Ureter (tissue), 1 donor: ENCODE data around the gene TMEM225B. TPM values are rescaled to one million over a fixed set of nuclear protein-coding genes. Genes with fewer than 3 reads are reported as not detected.
A peak's percentile ranks its signal among the peaks of the same experiment; 100 is the strongest.
"Not testable (repeated sequence)": the region's sequence is repeated elsewhere in the genome, so short reads cannot be mapped to it uniquely, and the experiment has no call there.

ENCODE experiments used
- DNase-seq: peaks from one replicate; pipeline ENCODE4 v3.0.0-alpha.2; 2020; ENCODE audit warnings: low spot score
- total RNA-seq: library from RNA; stranded (reverse); gene quantifications from one replicate; pipeline ENCODE4 v1.2.4, GENCODE V29; 2023
- donor health status: DM: yes; HTN: yes; CAD: no.

The TMEM225B gene
- total RNA-seq, 1 donor from 2014 or later = 2.9 TPM

DNA sequence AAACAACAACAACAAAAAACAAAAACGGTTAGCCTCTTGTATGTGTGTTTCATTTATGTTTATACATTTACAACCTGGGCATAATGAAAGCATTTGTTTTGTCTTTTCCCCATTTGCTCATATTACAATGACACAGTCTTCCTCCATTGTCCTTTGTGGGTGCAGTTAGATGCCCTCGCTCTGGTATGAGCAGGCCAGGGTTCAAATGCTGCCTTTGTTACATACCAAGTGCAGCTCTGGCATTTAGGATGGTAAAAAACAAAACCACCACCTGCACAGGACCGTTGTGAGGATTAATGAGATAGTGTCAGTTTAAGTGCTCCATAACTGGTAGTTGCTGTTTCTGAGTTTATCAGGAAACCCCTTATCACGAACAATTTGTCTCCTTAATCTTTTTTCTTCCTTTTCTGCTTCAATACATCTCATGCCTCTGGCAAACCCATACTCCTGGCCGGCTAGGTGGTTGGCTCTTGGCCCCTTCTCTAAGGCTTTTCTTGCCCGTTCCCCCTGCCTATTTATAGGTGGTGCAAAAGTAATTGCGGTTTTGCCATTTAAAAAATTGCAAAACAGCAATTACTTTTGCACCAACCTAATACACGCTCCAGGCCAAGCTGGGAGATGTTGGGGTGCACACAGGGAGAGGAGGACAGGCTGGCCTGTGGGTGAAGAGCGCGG, 18.6 kb upstream of the TMEM225B start:
- no peak for DNase-seq

DNA sequence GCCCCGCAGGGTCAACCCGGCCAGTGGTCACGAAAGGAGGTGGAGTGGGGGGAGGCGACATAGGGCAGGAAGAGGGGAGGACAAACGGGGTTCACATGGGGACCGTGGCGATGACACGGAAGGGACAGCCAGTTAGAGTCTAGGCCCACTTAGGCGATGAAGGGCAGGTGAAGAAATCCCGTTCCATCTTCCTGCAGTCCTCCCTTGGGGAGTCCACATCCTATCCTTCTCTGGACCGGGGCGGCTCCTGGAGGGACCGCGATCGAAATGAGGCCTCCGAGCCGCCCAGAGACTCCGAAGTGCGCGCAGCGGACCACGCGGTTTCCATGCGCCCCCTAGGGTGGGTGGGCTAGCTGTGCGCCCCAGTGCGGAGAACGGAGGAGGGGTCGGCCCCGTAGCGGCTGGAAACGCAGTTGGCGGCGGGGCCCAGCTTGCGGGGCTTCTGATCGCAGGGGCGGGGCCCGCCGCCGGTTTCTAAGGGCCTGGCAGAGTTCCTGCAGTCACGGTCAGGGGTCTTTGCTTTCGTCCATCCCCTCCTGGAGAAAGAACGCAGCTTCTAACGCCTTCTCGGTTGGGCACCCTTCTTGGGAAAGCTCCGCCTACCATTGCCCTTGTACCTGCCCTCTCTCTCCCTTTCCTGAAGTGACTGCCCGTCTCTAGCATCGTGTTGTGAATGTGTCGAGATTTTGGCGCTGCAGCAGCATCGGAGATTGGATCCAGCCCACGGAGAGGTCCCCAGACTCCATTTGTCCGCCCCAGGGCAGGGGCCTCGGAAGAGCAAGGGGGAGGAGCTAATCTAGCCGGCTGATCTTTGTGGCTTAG, 17.9 kb upstream of the TMEM225B start:
- no peak for DNase-seq

DNA sequence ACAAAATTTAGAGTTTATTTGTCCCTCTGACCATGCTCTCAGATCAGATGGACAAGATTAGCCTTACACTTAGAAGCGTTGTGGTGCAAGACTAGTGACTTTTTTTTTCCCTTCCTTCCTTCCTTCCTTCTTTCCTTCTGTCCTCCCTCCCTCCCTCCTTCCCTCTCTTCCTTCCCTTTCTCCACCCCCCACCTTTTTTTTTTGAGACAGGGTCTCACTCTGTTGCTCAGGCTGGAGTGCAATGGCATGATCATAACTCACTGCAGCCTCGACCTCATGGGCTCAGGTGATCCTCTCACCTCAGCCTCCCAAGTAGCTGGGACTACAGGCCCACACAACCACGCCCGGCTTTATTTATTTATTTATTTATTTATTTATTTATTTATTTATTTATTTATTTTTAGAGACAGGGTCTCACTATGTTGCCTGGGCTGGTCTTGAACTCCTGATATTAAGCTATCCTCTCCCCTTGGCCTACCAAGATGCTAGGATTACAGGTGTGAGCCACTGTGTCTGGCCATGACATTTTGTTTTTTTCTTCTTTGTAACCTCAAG, 17.2 kb upstream of the TMEM225B start:
- DNase-seq = not testable (repeated sequence)

DNA sequence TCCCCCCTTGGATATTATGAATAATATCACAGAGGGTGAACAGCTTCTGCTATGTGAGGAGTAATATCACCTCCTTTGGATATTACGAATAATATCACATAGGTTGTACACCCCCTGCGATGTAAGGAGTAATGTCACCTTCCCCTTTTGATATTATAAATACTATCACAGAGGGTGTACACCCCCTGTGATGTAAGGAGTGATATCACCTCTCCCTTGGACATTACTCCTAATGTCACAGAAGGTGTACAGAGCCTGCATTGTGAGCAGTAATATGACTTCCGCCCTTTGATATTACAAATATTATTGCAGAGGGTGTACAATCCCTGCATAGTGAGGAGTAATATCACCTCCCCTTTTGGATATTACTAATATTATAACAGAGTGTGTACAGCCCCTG, 9.2 kb upstream of the TMEM225B start:
- no peak for DNase-seq

DNA sequence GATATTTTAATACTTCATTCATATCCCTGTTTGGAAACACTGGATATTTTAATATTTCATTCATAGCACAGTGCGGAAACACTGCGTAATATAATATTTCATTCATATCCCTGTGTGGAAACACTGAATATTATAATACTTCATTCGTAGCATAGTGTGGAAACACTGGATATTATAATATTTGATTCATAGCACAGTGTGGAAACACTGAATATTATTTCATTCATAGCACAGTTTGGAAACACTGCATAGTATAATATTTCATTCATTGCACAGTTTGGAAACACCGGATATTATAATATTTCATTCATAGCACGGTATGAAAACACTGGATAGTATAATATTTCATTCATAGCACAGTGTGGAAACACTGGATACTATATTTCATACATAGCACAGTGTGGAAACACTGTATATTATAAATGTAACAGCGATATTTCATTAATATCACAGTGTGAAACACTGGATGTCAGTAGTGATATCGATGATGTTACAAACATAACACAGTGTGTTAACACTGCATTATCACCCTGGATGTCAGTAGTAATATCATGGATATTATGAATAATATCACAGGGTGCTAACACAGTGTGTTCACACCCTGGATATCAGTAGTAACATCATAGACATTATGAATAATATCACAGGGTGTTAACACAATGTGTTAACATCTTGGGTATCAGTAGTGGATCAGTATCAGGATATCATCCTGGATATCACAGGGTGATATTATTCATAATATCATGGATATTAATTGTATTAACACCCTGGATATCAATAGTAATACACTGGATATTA, 2.9 kb upstream of the TMEM225B start:
- DNase-seq = no peak

DNA sequence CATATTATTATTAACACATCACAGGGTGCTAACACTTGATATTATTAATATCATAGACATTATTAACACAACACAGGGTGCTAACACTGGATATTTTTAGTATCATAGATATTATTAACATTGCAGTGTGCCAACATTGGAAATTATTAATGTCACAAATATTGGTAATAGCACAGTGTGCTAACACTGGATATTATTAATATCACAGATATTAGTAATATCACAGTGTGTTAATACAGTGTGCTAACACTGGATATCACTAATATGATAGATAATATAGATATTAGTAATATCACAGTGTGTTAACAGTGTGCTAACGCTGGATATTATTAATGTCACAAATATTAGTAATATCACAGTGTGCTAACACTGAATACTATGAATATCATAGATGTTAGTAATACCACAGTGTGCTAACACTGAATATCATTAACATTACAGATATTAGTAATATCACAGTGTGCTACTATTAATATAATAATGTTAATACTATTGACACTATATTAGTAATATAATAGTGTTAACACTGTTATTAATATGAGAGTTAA, 1.6 kb upstream of the TMEM225B start:
- no peak for DNase-seq

DNA sequence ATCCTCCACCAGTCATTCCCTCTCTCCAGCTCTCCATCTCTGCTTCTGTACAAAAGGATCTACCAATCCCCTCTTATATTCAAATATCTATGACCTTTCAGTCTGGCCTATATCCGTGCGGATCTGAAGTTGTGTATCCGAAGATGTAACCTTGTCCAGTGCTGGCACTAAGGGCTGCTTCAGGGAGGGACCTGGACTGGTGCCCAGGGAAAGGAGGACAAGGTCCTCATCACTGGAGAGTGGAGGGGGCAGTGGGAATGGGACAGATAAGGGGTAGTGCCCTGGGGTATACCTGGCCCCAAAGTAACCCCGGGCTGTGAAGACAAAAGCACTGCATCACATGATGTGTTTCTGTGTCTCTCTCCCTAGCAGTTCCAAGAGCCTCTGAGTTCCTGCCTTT, 1.8 kb downstream of the TMEM225B start:
- DNase-seq = no peak

DNA sequence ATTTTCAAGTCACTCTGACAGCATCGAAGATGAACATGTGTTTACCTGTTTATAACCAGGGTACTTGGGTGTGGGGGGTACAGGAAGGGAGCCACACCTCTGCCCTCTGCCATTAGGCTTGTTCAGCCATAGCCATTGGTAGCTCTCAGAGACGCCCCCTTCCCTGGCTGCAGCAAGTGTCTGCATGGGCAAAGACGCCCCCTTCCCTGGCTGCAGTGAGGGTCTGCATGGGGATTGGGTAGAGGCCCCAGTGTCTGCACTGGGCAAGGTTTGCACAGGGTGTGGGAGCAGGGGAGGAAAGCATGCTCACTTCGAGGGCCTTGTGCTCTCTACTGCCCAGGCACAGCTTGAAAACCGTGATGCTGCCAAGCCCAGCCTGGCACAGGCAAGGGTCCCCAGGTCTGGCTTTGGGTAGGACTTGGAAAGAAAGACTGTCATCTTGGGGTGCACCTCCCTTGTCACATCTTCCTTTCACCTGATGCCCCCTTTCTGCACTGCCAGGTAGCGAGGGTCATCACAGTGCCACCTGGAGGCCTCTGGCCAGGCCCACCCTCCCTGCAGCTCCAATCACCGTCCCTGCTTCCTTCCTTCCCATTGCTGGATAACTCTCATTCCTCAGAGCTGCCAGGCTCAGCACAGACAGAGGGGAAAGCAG, 3.7 kb downstream of the TMEM225B start:
- no peak for DNase-seq

DNA sequence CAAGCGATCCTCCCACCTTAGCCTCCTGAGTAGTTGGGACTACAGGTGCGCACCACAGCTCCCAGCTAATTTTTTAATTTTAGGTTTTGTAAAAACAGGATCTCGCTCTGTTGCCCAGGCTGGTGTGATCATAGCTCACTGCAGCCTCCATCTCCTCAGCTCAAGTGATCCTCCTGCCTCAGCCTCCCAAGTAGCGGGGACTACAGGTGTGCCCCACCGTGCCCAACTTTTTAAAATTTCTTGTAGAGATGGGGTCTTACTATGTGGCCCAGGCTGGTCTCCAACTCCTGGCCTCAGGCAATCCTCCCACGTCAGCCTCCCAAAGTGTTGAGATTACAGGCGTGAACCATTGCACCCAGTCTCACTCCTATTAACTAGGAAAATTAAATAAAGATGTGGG, 7.5 kb downstream of the TMEM225B start:
- DNase-seq = no peak

DNA sequence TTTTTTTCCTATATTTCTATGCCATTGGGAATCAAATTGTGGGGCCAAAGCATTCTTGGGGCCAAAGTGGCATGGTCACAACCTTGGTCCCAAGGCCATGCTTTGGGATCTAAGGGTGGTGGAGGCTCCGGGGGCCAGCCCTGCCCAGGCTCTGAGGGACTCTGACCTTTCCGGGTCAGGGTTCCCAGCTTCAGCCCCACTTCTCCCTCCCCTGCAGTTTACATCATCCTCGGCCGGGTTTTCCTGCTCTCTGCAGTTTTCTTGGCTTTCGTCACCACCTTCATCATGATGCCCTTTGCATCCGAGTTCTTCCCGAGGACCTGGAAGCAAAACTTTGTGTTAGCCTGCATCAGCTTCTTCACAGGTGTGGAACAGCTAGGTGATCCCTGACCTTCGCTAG, 8.5 kb downstream of the TMEM225B start:
- no peak for DNase-seq

DNA sequence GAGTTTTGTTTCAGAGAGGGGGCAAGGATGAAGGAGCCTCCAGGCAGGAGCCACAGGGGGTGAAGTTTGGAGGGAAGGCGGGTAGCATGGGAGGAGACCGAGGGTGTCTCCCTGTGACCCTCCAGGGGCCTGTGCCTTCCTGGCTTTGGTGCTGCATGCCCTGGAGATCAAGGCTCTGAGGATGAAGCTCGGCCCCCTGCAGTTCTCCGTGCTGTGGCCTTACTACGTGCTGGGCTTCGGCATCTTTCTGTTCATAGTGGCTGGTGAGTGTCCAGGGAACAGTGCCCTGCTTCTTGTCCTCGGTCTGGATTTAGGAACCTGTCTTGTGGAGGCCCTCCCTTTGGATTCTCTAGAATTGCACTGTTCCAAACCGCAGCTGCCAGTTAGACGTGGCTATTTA, 9.5 kb downstream of the TMEM225B start:
- DNase-seq = no peak

DNA sequence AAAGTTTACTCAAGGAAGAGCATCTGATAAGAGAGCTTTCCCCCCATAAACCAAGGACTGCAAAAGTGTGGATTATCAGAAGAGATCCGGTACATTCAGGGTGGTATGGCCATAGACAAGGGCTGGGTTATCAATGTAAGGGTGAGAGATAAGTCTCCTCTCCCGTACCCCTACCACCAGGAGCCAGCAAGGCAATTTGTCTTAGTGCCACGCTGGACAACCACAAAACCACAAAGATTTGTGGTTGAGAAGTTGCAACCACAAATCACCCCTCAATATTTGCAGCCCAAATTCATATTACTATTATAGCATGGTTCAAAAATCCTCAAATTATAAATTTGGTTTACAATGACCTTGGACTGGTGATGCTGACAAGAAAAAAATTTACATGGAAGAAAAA, 16.4 kb downstream of the TMEM225B start:
- DNase-seq = no peak

DNA sequence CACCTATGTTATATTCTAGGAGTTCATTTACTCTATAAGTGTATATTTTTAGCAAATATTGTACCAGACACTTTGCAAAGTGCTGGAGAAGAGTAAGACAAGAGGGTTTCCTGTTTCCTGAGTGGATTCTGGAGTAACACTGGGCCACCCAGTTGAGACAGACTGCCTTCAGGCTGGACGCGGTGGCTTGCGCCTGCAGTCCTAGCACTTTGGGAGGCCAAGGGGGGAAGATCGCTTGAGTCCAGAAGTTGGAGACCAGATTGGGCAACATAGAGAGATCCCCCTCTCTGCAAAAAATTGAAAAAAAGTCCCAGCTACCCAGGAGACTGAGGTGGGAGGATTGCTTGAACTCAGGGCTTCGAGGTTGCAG, 17.9 kb downstream of the TMEM225B start:
- peak; percentile 36 for DNase-seq

DNA sequence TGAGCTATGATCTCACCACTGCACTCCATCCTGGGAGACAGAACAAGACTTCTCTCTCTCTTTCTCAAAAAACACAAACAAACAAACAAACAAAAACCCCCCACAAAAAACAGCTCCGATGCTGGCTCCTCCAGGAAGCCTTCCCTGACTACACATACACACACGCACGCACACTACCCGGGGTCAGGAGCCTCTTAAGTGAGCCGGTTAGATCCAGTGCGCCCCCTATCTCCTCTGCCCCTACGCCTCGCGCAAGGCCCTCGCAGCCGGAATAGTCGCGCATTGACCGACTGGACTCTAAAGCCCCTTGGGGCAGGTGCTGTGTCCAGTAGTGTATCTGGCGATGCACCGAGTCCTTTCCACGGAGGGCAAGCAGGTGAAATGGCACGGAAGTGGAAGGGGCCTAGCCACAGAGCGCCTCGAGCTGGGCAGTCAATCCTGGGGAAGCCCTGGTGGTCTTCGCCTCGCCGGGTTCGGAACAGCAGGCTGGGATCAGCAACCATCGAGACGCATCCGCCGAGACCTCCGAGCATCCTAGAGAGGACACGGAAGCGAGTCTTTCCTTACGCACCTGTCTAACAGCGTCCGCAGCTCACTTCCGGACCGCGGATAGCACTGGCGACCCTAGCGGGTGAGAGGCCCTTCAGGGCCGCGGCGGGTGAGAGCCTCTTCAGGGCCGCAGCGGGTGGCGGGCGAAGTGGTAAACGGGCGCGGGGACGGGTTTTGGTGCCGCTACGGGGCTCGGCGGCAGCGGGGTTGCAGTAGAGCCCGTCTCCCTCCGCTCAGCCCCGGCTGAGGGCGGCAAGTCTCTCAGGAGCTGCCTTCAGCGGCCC, 18.5 kb downstream of the TMEM225B start, which contains the start of gene ZSCAN25:
Gene ZSCAN25 (plus strand): TSS at position 588 of the 833 bp plus-strand sequence. CDS start 2,661 bp downstream, outside the sequence.
- peak; percentile 85 for DNase-seq

DNA sequence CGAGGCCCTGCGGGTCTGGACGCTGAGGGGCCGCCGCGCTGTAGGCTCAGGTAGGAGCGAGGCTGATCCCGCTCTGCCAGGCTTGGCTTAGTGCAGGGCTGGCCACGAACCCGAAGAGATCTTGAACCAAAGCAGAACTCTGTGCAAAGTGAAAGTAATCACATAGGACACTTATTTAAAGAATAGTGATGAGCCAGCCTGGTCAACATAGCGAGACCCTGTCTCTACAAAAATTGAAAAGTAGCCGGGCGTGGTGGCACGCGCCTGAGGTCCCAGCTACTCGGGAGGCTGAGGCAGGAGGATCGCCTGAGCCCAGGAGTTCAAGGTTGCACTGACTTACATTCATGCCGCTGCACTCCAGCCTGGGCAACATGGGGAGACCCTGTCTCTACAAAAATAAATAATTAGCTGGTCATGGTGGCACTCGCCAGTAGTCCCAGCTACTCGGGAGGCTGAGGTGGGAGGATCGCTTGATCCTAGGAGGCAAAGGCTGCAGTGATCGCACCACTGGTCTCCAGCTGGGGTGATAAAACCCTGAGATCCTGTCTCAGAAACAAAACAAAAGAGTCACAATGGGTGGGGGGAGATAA, 19.2 kb downstream of the TMEM225B start:
- no peak for DNase-seq

DNA sequence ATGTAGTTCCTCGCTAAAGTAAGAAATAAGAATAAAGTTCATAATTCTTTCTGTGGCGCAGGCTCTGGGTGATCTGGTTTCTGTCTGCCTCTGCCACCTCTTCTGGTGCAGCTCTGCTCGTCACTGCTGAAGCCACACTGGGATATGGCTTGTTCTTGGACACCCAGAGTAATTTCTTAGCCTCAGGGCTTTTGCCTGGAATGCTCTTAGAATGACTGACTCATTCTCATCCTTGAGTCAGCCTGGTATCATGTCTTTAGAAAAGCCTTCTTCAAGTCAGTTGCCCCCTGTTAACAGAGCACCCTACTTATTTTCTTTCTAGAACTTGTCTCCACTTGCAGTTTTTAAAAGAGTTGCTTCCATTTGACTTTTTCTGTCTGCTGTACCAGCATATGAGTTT, 20.7 kb downstream of the TMEM225B start:
- DNase-seq = no peak

DNA sequence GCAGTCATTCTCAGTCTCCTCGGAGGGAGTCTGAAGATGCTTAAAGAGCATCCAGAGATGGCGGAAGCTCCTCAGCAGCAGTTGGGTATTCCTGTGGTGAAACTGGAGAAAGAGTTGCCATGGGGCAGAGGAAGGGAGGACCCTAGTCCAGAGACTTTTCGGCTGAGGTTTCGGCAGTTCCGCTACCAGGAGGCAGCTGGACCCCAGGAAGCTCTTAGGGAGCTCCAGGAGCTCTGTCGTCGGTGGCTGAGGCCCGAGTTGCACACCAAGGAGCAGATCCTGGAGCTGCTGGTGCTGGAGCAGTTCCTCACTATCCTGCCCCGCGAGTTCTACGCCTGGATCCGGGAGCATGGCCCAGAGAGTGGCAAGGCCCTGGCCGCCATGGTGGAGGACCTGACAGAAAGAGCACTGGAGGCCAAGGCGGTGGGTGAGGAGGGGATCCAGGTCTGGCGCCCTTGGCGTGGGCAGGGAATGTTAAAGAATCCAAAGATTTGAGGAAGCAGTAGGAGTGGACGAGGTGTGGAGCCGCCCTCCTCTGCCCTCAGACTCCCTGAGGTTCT, 21.6 kb downstream of the TMEM225B start:
- no peak for DNase-seq

DNA sequence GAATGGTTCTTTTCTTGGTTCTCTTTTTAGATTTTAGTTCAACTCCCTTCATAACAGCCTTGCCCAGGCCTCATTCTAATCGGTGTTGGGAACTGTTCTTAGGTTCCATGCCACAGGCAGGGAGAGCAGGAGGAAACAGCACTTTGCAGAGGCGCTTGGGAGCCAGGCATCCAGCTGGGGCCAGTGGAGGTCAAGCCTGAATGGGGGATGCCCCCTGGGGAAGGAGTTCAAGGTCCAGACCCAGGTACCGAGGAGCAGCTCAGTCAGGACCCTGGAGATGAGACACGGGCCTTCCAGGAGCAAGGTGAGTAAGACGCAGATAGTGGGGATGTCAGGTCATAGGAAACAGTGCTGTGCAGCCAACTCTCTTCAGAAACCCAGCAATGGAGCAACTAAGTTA, 23.2 kb downstream of the TMEM225B start:
- DNase-seq = no peak

DNA sequence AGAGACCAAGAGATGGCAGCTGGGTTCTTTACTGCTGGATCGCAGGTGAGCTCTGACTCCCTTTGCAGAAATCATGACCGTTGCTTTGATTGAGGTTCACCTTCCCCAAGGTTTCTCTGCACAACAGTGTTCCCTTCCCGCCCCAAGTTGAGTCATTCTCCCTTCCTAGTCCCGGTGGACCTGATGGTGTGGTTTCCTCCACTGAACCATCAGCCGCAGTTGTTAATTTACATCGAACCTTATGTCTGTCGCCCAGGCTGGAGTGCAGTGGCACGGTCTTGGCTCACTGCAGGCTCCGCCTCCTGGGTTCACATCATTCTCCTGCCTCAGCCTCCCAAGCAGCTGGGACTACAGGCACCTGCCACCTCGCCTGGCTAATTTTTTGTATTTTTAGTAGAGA, 24.5 kb downstream of the TMEM225B start:
- DNase-seq = no peak
